Gastroesophageal sphincter (tissue), 4 donors: ENCODE measurements around the gene MTIF3. TPM values are rescaled to one million over a fixed set of nuclear protein-coding genes. Genes with fewer than 3 reads are reported as not detected.
A peak's percentile ranks its signal among the peaks of the same experiment; 100 is the strongest.

ENCODE experiments used
- ATAC-seq: fragments of 150-250 bp; one replicate; pipeline ENCODE4 v1.9.1; 2016; ENCODE audit warnings: mild to moderate bottlenecking, moderate library complexity
- H3K27ac ChIP-seq, 4 donors: fragments of 200-600 bp; sonication (generic) in 3 of 4; 1 replicate in 3 of 4; 2 replicates in 1 of 4; pipeline ENCODE4 v1.5.1; 2016 to 2019
- H3K27me3 ChIP-seq: fragments of 200-600 bp; sonication (generic); one replicate; pipeline ENCODE4 v1.5.1; 2019
- H3K36me3 ChIP-seq, 2 donors: fragments of 200-600 bp; sonication (generic); one replicate each; pipeline ENCODE4 v1.5.1; 2019; ENCODE audit warnings: control low read depth in 1 of 2
- H3K4me1 ChIP-seq, 3 donors: fragments of 200-600 bp; sonication (generic); 1 replicate in 2 of 3; 2 replicates in 1 of 3; pipeline ENCODE4 v1.5.1; 2016 to 2019; ENCODE audit warnings: control low read depth in 2 of 3
- H3K4me3 ChIP-seq, 2 donors: fragments of 200-600 bp; sonication (generic); one replicate each; pipeline ENCODE4 v1.5.1; 2019; ENCODE audit warnings: mild to moderate bottlenecking in 1 of 2, moderate library complexity in 1 of 2
- H3K9me3 ChIP-seq, 3 donors: fragments of 200-600 bp; sonication (generic); one replicate each; pipeline ENCODE4 v1.5.1; 2017 to 2019; ENCODE audit warnings: control low read depth in 2 of 3
- CTCF ChIP-seq, 4 experiments: fragments of 200-600 bp in 2 of 4; fragments of 450-650 bp in 2 of 4; sonication (generic) in 1 of 4; IDR thresholded peaks; one replicate each; pipeline ENCODE4 v1.5.1; 2017 to 2019; ENCODE audit warnings: antibody characterized with exemption in 4 of 4, mild to moderate bottlenecking in 2 of 4, moderate library complexity in 2 of 4
- EP300 ChIP-seq: sonication (generic); formaldehyde crosslinking; IDR thresholded peaks from one replicate; pipeline ENCODE4 v1.6.1; 2017; ENCODE audit warnings: antibody characterized with exemption, mild to moderate bottlenecking
- POLR2A ChIP-seq, 2 donors: fragments of 450-650 bp; IDR thresholded peaks; one replicate each; pipeline ENCODE4 v1.6.1; 2017; ENCODE audit warnings: antibody characterized with exemption in 2 of 2, mild to moderate bottlenecking in 2 of 2, moderate library complexity in 1 of 2
- POLR2AphosphoS5 ChIP-seq: sonication (generic); formaldehyde crosslinking; IDR thresholded peaks from one replicate; pipeline ENCODE4 v1.6.1; 2017; ENCODE audit warnings: antibody characterized with exemption
- WGBS, 2 donors: methylation state at CpG; one replicate each; pipeline ENCODE4 v1.1.5; 2018; ENCODE audit warnings: low coverage in 1 of 2; 5-methylcytosine and 5-hydroxymethylcytosine counted together
- total RNA-seq, 4 donors: library from RNA; depleted of rRNA; stranded (reverse); fragments of >200 nt; gene quantifications; one replicate each; pipeline ENCODE4 v1.1.0, GENCODE V29; 2016

MTIF3 gene
- total RNA-seq, 4 donors from 2014 or later: 40.1 to 72.0 (median 56.3) TPM

GRCh38 chr13:27470075-27470820 lies 19.9 kb upstream of the MTIF3 start:
- Histone ChIP-seq H3K27ac (no peak overlapping the region), H3K4me1 (peaks cover 0 to 5% (median 0%) of the 10 kb centered on the region in 3 donors), H3K9me3 (no peaks in the 10 kb centered on the region), H3K27me3 (no peaks in the 10 kb centered on the region), H3K4me3 (no peak overlapping the region), H3K36me3 (no peaks in the 10 kb centered on the region)
- WGBS, 2 donors: 54 to 66% methylated on average over 3 to 5 of the region's 5 CpGs
- TF ChIP-seq POLR2A (IDR thresholded peaks at IDR 0.05) (no peak), EP300 (no peak), CTCF (IDR thresholded peaks at IDR 0.05) (no peak), POLR2AphosphoS5 (no peak)
- ATAC-seq: no peak

- H3K4me1 ChIP-seq: peaks cover 0 to 5% (median 0%) of the 10 kb centered on the region in 3 donors
- no peaks in the 10 kb centered on the region for H3K36me3 ChIP-seq
- no peak overlapping the region for H3K27ac ChIP-seq
- TF ChIP-seq CTCF (IDR thresholded peaks at IDR 0.05) (no peak), POLR2A (IDR thresholded peaks at IDR 0.05) (no peak), EP300 (no peak), POLR2AphosphoS5 (no peak)
- no peak for ATAC-seq
- no peaks in the 10 kb centered on the region for H3K9me3 ChIP-seq
- H3K27me3 ChIP-seq: no peaks in the 10 kb centered on the region
- no peak overlapping the region for H3K4me3 ChIP-seq
- WGBS, 2 donors: 3 to 43% methylated on average over 1 to 3 of the region's 3 CpGs
Measured at GRCh38 chr13:27466513-27466912, 16.1 kb upstream of the MTIF3 start.

- Histone ChIP-seq H3K4me1 (peaks cover 0 to 5% (median 0%) of the 10 kb centered on the region in 3 donors), H3K27me3 (no peaks in the 10 kb centered on the region), H3K36me3 (no peaks in the 10 kb centered on the region), H3K27ac (no peak overlapping the region), H3K9me3 (no peaks in the 10 kb centered on the region), H3K4me3 (no peak overlapping the region)
- 20 to 71% methylated on average over 1 to 5 of the region's 5 CpGs for WGBS, 2 donors
- TF ChIP-seq CTCF (IDR thresholded peaks at IDR 0.05) (no peak), POLR2A (IDR thresholded peaks at IDR 0.05) (no peak), POLR2AphosphoS5 (no peak), EP300 (no peak)
- ATAC-seq: no peak
Measured at GRCh38 chr13:27465611-27466010, 15.2 kb upstream of the MTIF3 start.

- H3K36me3 ChIP-seq: no peaks in the 10 kb centered on the region
- 62 to 73% methylated on average over 2 to 3 of the region's 6 CpGs for WGBS, 2 donors
- H3K4me1 ChIP-seq: peaks cover 0 to 5% (median 0%) of the 10 kb centered on the region in 3 donors
- TF ChIP-seq POLR2AphosphoS5 (no peak), POLR2A (IDR thresholded peaks at IDR 0.05) (no peak)
- H3K27me3 ChIP-seq: no peaks in the 10 kb centered on the region
- ATAC-seq: no peak
- H3K4me3 ChIP-seq: no peak overlapping the region
- H3K9me3 ChIP-seq: no peaks in the 10 kb centered on the region
- no peak overlapping the region for H3K27ac ChIP-seq
Measured at GRCh38 chr13:27463500-27463899, 13.1 kb upstream of the MTIF3 start.

GRCh38 chr13:27461940-27462584 lies 11.7 kb upstream of the MTIF3 start:
- no peak for TF ChIP-seq EP300
- no peak for TF ChIP-seq POLR2AphosphoS5
- TF ChIP-seq POLR2A (IDR thresholded peaks at IDR 0.05): no peak
- no peak for TF ChIP-seq CTCF (IDR thresholded peaks at IDR 0.05)
- Histone ChIP-seq H3K4me1 (peaks cover 0 to 5% (median 0%) of the 10 kb centered on the region in 3 donors), H3K27me3 (no peaks in the 10 kb centered on the region), H3K9me3 (no peaks in the 10 kb centered on the region), H3K27ac (peak overlapping the region in 1 of 4 donors; percentile 32), H3K4me3 (no peak overlapping the region), H3K36me3 (no peaks in the 10 kb centered on the region)
- no peak for ATAC-seq
- WGBS, 2 donors: 54 to 71% methylated on average over 6 to 7 of the region's 12 CpGs
